Activated CD4-positive, alpha-beta memory T cell treated with anti-CD3 and anti-CD28 coated beads for 36 hours (primary cell): ENCODE data around the gene MTSS2. TPM values are rescaled to one million over a fixed set of nuclear protein-coding genes. Genes with fewer than 3 reads are reported as not detected.

Source experiments
- CTCF ChIA-PET: fragments of 350-600 bp; sonication (Branson Sonifier 250); formaldehyde crosslinking; loops from one replicate; lab custom pipeline; 2021; ENCODE audit warnings: antibody characterized with exemption, inconsistent platforms; lab: Charles Lee
- POLR2A ChIA-PET: fragments of 350-600 bp; sonication (Branson Sonifier 250); formaldehyde crosslinking; loops from one replicate; lab custom pipeline; 2021; ENCODE audit warnings: antibody characterized with exemption; lab: Charles Lee
- DNase-seq: peaks from one replicate; pipeline ENCODE4 v3.0.0-alpha.2; 2020
- H3K27ac Mint-ChIP-seq: one replicate; pipeline ENCODE4 v1.8.0; 2021; ENCODE audit warnings: mixed read lengths
- H3K27me3 Mint-ChIP-seq: one replicate; pipeline ENCODE4 v1.8.0; 2021; ENCODE audit warnings: mixed read lengths
- H3K36me3 Mint-ChIP-seq: one replicate; pipeline ENCODE4 v1.8.0; 2021; ENCODE audit warnings: mixed read lengths
- H3K4me1 Mint-ChIP-seq: one replicate; pipeline ENCODE4 v1.8.0; 2021; ENCODE audit warnings: low read depth, mixed read lengths
- H3K4me3 Mint-ChIP-seq: one replicate; pipeline ENCODE4 v1.8.0; 2021; ENCODE audit warnings: mild to moderate bottlenecking, mixed read lengths
- H3K9me3 Mint-ChIP-seq: one replicate; pipeline ENCODE4 v1.8.0; 2021; ENCODE audit warnings: mixed read lengths
- intact Hi-C: fragments of 100-400 bp; cut with micrococcal nuclease; formaldehyde crosslinking; loops from one replicate; pipeline ENCODE4 v1.15.1; 2023
- total RNA-seq, 2 experiments: library from RNA; stranded (reverse); gene quantifications; one replicate each; pipeline ENCODE4 v1.2.3, GENCODE V29; 2021

The MTSS2 gene
- total RNA-seq, 2 experiments from 2014 or later: 0.29 to 1.1 TPM

- Mint-ChIP-seq H3K27me3 (peaks cover 21% of the 10 kb centered on the region), H3K4me3 (no peak overlapping the region), H3K36me3 (no peaks in the 10 kb centered on the region), H3K9me3 (no peaks in the 10 kb centered on the region), H3K4me1 (peaks cover 2% of the 10 kb centered on the region), H3K27ac (no peak overlapping the region)
- intact Hi-C loops: loop anchor here (10.0 kb wide), 1 partner anchor 48 kb away; no protein-coding TSS in a partner anchor
- no peak for DNase-seq
- POLR2A ChIA-PET: interaction anchor here (1.1 kb wide), 1 partner anchor 50 kb away, joined by 4 read pairs; no protein-coding TSS in a partner anchor
- CTCF ChIA-PET: interaction anchor here (0.6 kb wide), 1 partner anchor 31 kb away, joined by 7 read pairs; no protein-coding TSS in a partner anchor
These were observed 1.3 kb upstream of the MTSS2 start for GRCh38 chr16:70687102-70687511.

GRCh38 chr16:70686376-70687101, 686 bp upstream of the MTSS2 start:
- POLR2A ChIA-PET: interaction anchor here (1.1 kb wide), 1 partner anchor 50 kb away, joined by 4 read pairs; no protein-coding TSS in a partner anchor
- peak overlapping the region; percentile 39 for H3K4me3 Mint-ChIP-seq
- CTCF ChIA-PET: interaction anchor here (0.6 kb wide), 1 partner anchor 32 kb away, joined by 7 read pairs; no protein-coding TSS in a partner anchor
- peaks cover 2% of the 10 kb centered on the region for H3K4me1 Mint-ChIP-seq
- no peaks in the 10 kb centered on the region for H3K36me3 Mint-ChIP-seq
- DNase-seq: no peak
- intact Hi-C loops: loop anchor here (10.0 kb wide), 1 partner anchor 48 kb away; no protein-coding TSS in a partner anchor
- no peaks in the 10 kb centered on the region for H3K9me3 Mint-ChIP-seq
- peaks cover 21% of the 10 kb centered on the region for H3K27me3 Mint-ChIP-seq
- no peak overlapping the region for H3K27ac Mint-ChIP-seq

GRCh38 chr16:70685061-70685937, 554 bp downstream of the MTSS2 start:
- Mint-ChIP-seq H3K27me3 (peaks cover 21% of the 10 kb centered on the region), H3K36me3 (no peaks in the 10 kb centered on the region), H3K27ac (no peak overlapping the region), H3K9me3 (no peaks in the 10 kb centered on the region), H3K4me3 (peak overlapping the region; percentile 26), H3K4me1 (peaks cover 2% of the 10 kb centered on the region)
- ChIA-PET CTCF (no interaction called here), POLR2A (no interaction called here)
- intact Hi-C loops: loop anchor here (1.0 to 10.0 kb wide), 2 partner anchors 50 to 86 kb away; no protein-coding TSS in a partner anchor
- no peak for DNase-seq

GRCh38 chr16:70684146-70685060, 1.4 kb downstream of the MTSS2 start:
- DNase-seq: no peak
- Mint-ChIP-seq H3K4me3 (no peak overlapping the region), H3K9me3 (no peaks in the 10 kb centered on the region), H3K4me1 (peaks cover 2% of the 10 kb centered on the region), H3K36me3 (no peaks in the 10 kb centered on the region), H3K27ac (no peak overlapping the region), H3K27me3 (peaks cover 21% of the 10 kb centered on the region)
- ChIA-PET CTCF (no interaction called here), POLR2A (no interaction called here)
- intact Hi-C loops: loop anchor here (1.0 to 10.0 kb wide), 2 partner anchors 50 to 87 kb away; no protein-coding TSS in a partner anchor

- no peak overlapping the region for H3K27ac Mint-ChIP-seq
- H3K4me1 Mint-ChIP-seq: peaks cover 2% of the 10 kb centered on the region
- ChIA-PET POLR2A (interaction anchor here (0.6 kb wide), 1 partner anchor 1366 kb away, joined by 4 read pairs; no protein-coding TSS in a partner anchor), CTCF (interaction anchor here (5.7 kb wide), 1 partner anchor 87 kb away, joined by 49 read pairs; no protein-coding TSS in a partner anchor)
- no peak for DNase-seq
- H3K27me3 Mint-ChIP-seq: peaks cover 21% of the 10 kb centered on the region
- no peaks in the 10 kb centered on the region for H3K9me3 Mint-ChIP-seq
- H3K36me3 Mint-ChIP-seq: no peaks in the 10 kb centered on the region
- no peak overlapping the region for H3K4me3 Mint-ChIP-seq
- intact Hi-C loops: loop anchor here (10.0 kb wide), 1 partner anchor 51 kb away; no protein-coding TSS in a partner anchor
These were observed 2.5 kb downstream of the MTSS2 start for GRCh38 chr16:70683146-70683944.

GRCh38 chr16:70682239-70683145, 3.4 kb downstream of the MTSS2 start:
- intact Hi-C loops: loop anchor here (10.0 kb wide), 1 partner anchor 52 kb away; no protein-coding TSS in a partner anchor
- H3K27ac Mint-ChIP-seq: no peak overlapping the region
- CTCF ChIA-PET: interaction anchor here (1.2 to 5.7 kb wide), 2 partner anchors 88 to 111 kb away, joined by 3 to 49 read pairs; no protein-coding TSS in a partner anchor
- H3K36me3 Mint-ChIP-seq: no peaks in the 10 kb centered on the region
- H3K9me3 Mint-ChIP-seq: no peaks in the 10 kb centered on the region
- H3K4me1 Mint-ChIP-seq: peaks cover 2% of the 10 kb centered on the region
- no peak overlapping the region for H3K4me3 Mint-ChIP-seq
- DNase-seq: no peak
- POLR2A ChIA-PET: interaction anchor here (0.5 to 0.6 kb wide), 2 partner anchors 68 to 1366 kb away, joined by 3 to 4 read pairs; no protein-coding TSS in a partner anchor
- H3K27me3 Mint-ChIP-seq: peaks cover 21% of the 10 kb centered on the region

- no peak overlapping the region for H3K4me3 Mint-ChIP-seq
- H3K27me3 Mint-ChIP-seq: peaks cover 20% of the 10 kb centered on the region
- intact Hi-C loops: loop anchor here (10.0 kb wide), 1 partner anchor 53 kb away; no protein-coding TSS in a partner anchor
- no peak for DNase-seq
- H3K9me3 Mint-ChIP-seq: no peaks in the 10 kb centered on the region
- POLR2A ChIA-PET: interaction anchor here (0.5 kb wide), 1 partner anchor 68 kb away, joined by 3 read pairs; no protein-coding TSS in a partner anchor
- no peak overlapping the region for H3K27ac Mint-ChIP-seq
- CTCF ChIA-PET: interaction anchor here (1.2 to 5.7 kb wide), 2 partner anchors 89 to 112 kb away, joined by 3 to 49 read pairs; no protein-coding TSS in a partner anchor
- H3K36me3 Mint-ChIP-seq: no peaks in the 10 kb centered on the region
- peaks cover 2% of the 10 kb centered on the region for H3K4me1 Mint-ChIP-seq
These were observed 4.2 kb downstream of the MTSS2 start for GRCh38 chr16:70681382-70682238.

GRCh38 chr16:70680495-70681381, 5.1 kb downstream of the MTSS2 start:
- DNase-seq: no peak
- H3K27me3 Mint-ChIP-seq: peaks cover 16% of the 10 kb centered on the region
- intact Hi-C loops: loop anchor here (1.0 to 10.0 kb wide), 2 partner anchors 54 to 91 kb away; no protein-coding TSS in a partner anchor
- ChIA-PET POLR2A (no interaction called here), CTCF (interaction anchor here (5.7 kb wide), 1 partner anchor 90 kb away, joined by 49 read pairs; no protein-coding TSS in a partner anchor)
- no peak overlapping the region for H3K4me3 Mint-ChIP-seq
- H3K27ac Mint-ChIP-seq: no peak overlapping the region
- no peaks in the 10 kb centered on the region for H3K9me3 Mint-ChIP-seq
- H3K36me3 Mint-ChIP-seq: no peaks in the 10 kb centered on the region
- no peaks in the 10 kb centered on the region for H3K4me1 Mint-ChIP-seq
